Measurements from ENCODE around the gene RHOH.

GRCh38 chr4:40234519-40235039 is 37.7 kb downstream of the RHOH start:
- TF ChIP-seq POLR2A (IDR thresholded peaks at IDR 0.05; ENCODE audit: low read depth, low read length) (no peak; the same call in 1 of the 2 replicates), TAF1 (IDR thresholded peaks at IDR 0.05; ENCODE audit: low read depth, low read length) (no peak), POLR2AphosphoS5 (IDR thresholded peaks at IDR 0.05; ENCODE audit: low read depth, low read length) (no peak)

All from GM12891 (cell line).